Adipose tissue (tissue), 3 donors: ENCODE measurements around the gene INPP4B. TPM values are rescaled to one million over a fixed set of nuclear protein-coding genes. Genes with fewer than 3 reads are reported as not detected.

Experiments
- H3K27ac ChIP-seq: one replicate; pipeline ENCODE4 v1.5.1; 2013; ENCODE audit warnings: low read depth, low read length
- WGBS, 3 donors: extraction: QIAGEN DNeasy Blood & Tissue Kit; methylation state at CpG; one replicate each; pipeline ENCODE4 v1.1.7; 2013; 5-methylcytosine and 5-hydroxymethylcytosine counted together
- polyA plus RNA-seq, 3 donors: library from polyadenylated mRNA; stranded (reverse); fragments of 200-250 nt; gene quantifications; one replicate each; pipeline ENCODE4 v1.2.3, GENCODE V29; 2013
- donor health status: healthy with polysubstance abuse.
- donor health status: Bipolar disorder and iron deficiency.
- donor health status: healthy.

Gene INPP4B
- polyA plus RNA-seq, 3 donors, result 1.5 to 2.9 (median 2.4) TPM

GRCh38 chr4:142383354-142383753, 462.7 kb downstream of the INPP4B start:
- no peak overlapping the region for H3K27ac ChIP-seq

- H3K27ac ChIP-seq, result no peak overlapping the region
- 73 to 85% (median 81%) methylated on average over 5 of the region's 5 CpGs for WGBS, 3 donors
These were observed 466.0 kb downstream of the INPP4B start for GRCh38 chr4:142380052-142380602.

GRCh38 chr4:142379277-142380051, 466.6 kb downstream of the INPP4B start:
- H3K27ac ChIP-seq, result no peak overlapping the region

GRCh38 chr4:142378179-142378578, 467.9 kb downstream of the INPP4B start:
- H3K27ac ChIP-seq, result no peak overlapping the region
- 41 to 85% (median 85%) methylated on average over 2 of the region's 2 CpGs for WGBS, 3 donors

More at GRCh38 chr4:142379277-142380051, 466.6 kb downstream of the INPP4B start:
- WGBS, 3 donors, result 67 to 80% (median 74%) methylated on average over 4 of the region's 4 CpGs

GRCh38 chr4:142377342-142378091, 468.6 kb downstream of the INPP4B start:
- whole genome bisulfite sequencing, 3 donors, result 57 to 87% (median 81%) methylated on average over 3 of the region's 3 CpGs
- H3K27ac ChIP-seq, result no peak overlapping the region

- H3K27ac ChIP-seq, result no peak overlapping the region
- 96 to 100% (median 100%) methylated on average over 1 of the region's 1 CpG for WGBS, 3 donors
These were observed 469.9 kb downstream of the INPP4B start for GRCh38 chr4:142376204-142376603.

GRCh38 chr4:142373610-142374009, 472.5 kb downstream of the INPP4B start:
- H3K27ac ChIP-seq, result no peak overlapping the region
- WGBS, 3 donors, result 44 to 63% (median 54%) methylated on average over 2 of the region's 2 CpGs

- 81 to 100% (median 87%) methylated on average over 2 of the region's 2 CpGs for WGBS, 3 donors
- no peak overlapping the region for H3K27ac ChIP-seq
These were observed 473.4 kb downstream of the INPP4B start for GRCh38 chr4:142372530-142373260.

- no peak overlapping the region for H3K27ac ChIP-seq
- WGBS, 3 donors, result 94 to 95% (median 94%) methylated on average over 3 of the region's 3 CpGs
These were observed 477.0 kb downstream of the INPP4B start for GRCh38 chr4:142369141-142369540.

- H3K27ac ChIP-seq, result no peak overlapping the region
- WGBS, 3 donors, result 39 to 56% (median 45%) methylated on average over 6 of the region's 6 CpGs
These were observed 478.5 kb downstream of the INPP4B start for GRCh38 chr4:142367418-142368180.

- no peak overlapping the region for H3K27ac ChIP-seq
These were observed 479.3 kb downstream of the INPP4B start for GRCh38 chr4:142366769-142367181.

GRCh38 chr4:142365391-142365790, 480.7 kb downstream of the INPP4B start:
- no peak overlapping the region for H3K27ac ChIP-seq
- WGBS, 3 donors, result 63 to 78% (median 75%) methylated on average over 1 of the region's 1 CpG

GRCh38 chr4:142363686-142364085, 482.4 kb downstream of the INPP4B start:
- H3K27ac ChIP-seq, result no peak overlapping the region
- 72 to 86% (median 75%) methylated on average over 1 of the region's 1 CpG for WGBS, 3 donors

- WGBS, 3 donors, result 91 to 98% (median 98%) methylated on average over 2 of the region's 2 CpGs
- H3K27ac ChIP-seq, result no peak overlapping the region
These were observed 484.1 kb downstream of the INPP4B start for GRCh38 chr4:142361981-142362380.

- WGBS, 3 donors, result 89 to 94% (median 92%) methylated on average over 1 of the region's 1 CpG
- no peak overlapping the region for H3K27ac ChIP-seq
These were observed 485.4 kb downstream of the INPP4B start for GRCh38 chr4:142360657-142361056.

GRCh38 chr4:142358656-142359055, 487.4 kb downstream of the INPP4B start:
- no peak overlapping the region for H3K27ac ChIP-seq
- 89 to 92% (median 90%) methylated on average over 4 of the region's 4 CpGs for WGBS, 3 donors

GRCh38 chr4:142356801-142357200, 489.3 kb downstream of the INPP4B start:
- no peak overlapping the region for H3K27ac ChIP-seq
- WGBS, 3 donors, result 92 to 100% (median 95%) methylated on average over 1 of the region's 1 CpG

GRCh38 chr4:142356118-142356759, 489.9 kb downstream of the INPP4B start:
- no peak overlapping the region for H3K27ac ChIP-seq
